OCI-LY7 (cell line): ENCODE data around the gene MVD. TPM values are rescaled to one million over a fixed set of nuclear protein-coding genes. Genes with fewer than 3 reads are reported as not detected.
A peak's percentile ranks its signal among the peaks of the same experiment; 100 is the strongest.

Experiments used
- BruUV-seq: library from RNA; stranded (reverse); fragments of 400-500 nt; replicated peaks from 2 replicates; lab custom pipeline; 2021; lab: Mats Ljungman, UMichigan
- CTCF ChIA-PET: fragments of 300-600 bp; sonication (Branson Sonifier 250); formaldehyde crosslinking; loops from one replicate; lab custom pipeline; 2022; ENCODE audit warnings: antibody characterized with exemption; ENCODE audit not compliant: unreplicated experiment; lab: Charles Lee
- POLR2A ChIA-PET: fragments of 300-600 bp; sonication (Branson Sonifier 250); formaldehyde crosslinking; loops from one replicate; lab custom pipeline; 2022; ENCODE audit warnings: antibody characterized with exemption; lab: Charles Lee
- DNase-seq: peaks from one replicate; pipeline ENCODE4 v3.0.0-alpha.2; 2015; ENCODE audit warnings: low spot score
- H2AFZ ChIP-seq: fragments of 200-600 bp; sonication (generic), shearing (Covaris generic); 2 replicates; pipeline ENCODE4 v1.6.1; 2014; ENCODE audit warnings: mild to moderate bottlenecking, antibody characterized with exemption, low read length, moderate library complexity
- H3K27ac ChIP-seq: fragments of 200-600 bp; sonication (generic); 2 replicates; pipeline ENCODE4 v1.5.1; 2014; ENCODE audit warnings: mixed run types, low read depth, mild to moderate bottlenecking, moderate library complexity, low read length, inconsistent platforms; ENCODE audit not compliant: poor library complexity, severe bottlenecking
- H3K36me3 ChIP-seq: fragments of 200-600 bp; sonication (generic); 2 replicates; pipeline ENCODE4 v1.6.1; 2014; ENCODE audit warnings: mild to moderate bottlenecking, antibody characterized with exemption, low read length, moderate library complexity, mixed read lengths; ENCODE audit not compliant: insufficient read depth
- H3K4me1 ChIP-seq: fragments of 200-600 bp; sonication (generic); 2 replicates; pipeline ENCODE4 v1.5.1; 2014; ENCODE audit warnings: mild to moderate bottlenecking, low read length; ENCODE audit not compliant: insufficient read depth, poor library complexity, severe bottlenecking
- H3K4me2 ChIP-seq: fragments of 200-600 bp; sonication (generic); 2 replicates; pipeline ENCODE4 v1.6.1; 2014; ENCODE audit warnings: mild to moderate bottlenecking, low read length
- H3K4me3 ChIP-seq: fragments of 200-600 bp; sonication (generic); 2 replicates; pipeline ENCODE4 v1.5.1; 2014; ENCODE audit warnings: mild to moderate bottlenecking, low read depth, low read length; ENCODE audit not compliant: poor library complexity, severe bottlenecking
- H3K79me2 ChIP-seq: fragments of 200-600 bp; sonication (generic); 2 replicates; pipeline ENCODE4 v1.6.1; 2016; ENCODE audit warnings: low read depth, mild to moderate bottlenecking, low read length, moderate library complexity, mixed read lengths; ENCODE audit not compliant: insufficient read depth
- H3K9me2 ChIP-seq: fragments of 200-600 bp; sonication (generic); 2 replicates; pipeline ENCODE4 v1.6.1; 2016; ENCODE audit warnings: mild to moderate bottlenecking, low read length, mixed read lengths; ENCODE audit not compliant: insufficient read depth
- H3K9me3 ChIP-seq: fragments of 200-600 bp; sonication (generic); 2 replicates; pipeline ENCODE4 v1.6.1; 2014; ENCODE audit warnings: mild to moderate bottlenecking, mixed run types, low read length, mixed read lengths
- H4K20me1 ChIP-seq: fragments of 200-600 bp; sonication (generic); 2 replicates; pipeline ENCODE4 v1.6.1; 2014; ENCODE audit warnings: mild to moderate bottlenecking, antibody characterized with exemption, low read length, moderate library complexity, mixed read lengths; ENCODE audit not compliant: insufficient read depth
- EZH2phosphoT487 ChIP-seq: fragments of 200-600 bp; sonication (generic); IDR thresholded peaks from 2 replicates; pipeline ENCODE4 v1.6.1; 2018; ENCODE audit warnings: low read depth, borderline replicate concordance, mild to moderate bottlenecking, mixed run types, antibody characterized with exemption, low read length, moderate library complexity, mixed read lengths
- intact Hi-C: fragments of 100-400 bp; cut with micrococcal nuclease; formaldehyde crosslinking; loops from one replicate; pipeline ENCODE4 v1.10.0; 2022; ENCODE audit not compliant: unreplicated experiment
- total RNA-seq, 2 experiments: library from RNA; depleted of rRNA in 1 of 2; stranded (reverse); fragments of >200 nt in 1 of 2; shearing (Covaris generic) in 1 of 2; gene quantifications; 2 replicates each; pipeline ENCODE4 v1.2.3, GENCODE V29; 2014 to 2022
- TF ChIP-seq, protein P1 (sequence below): fragments of 200-600 bp; sonication (generic); conservative IDR thresholded peaks from 2 replicates; pipeline ENCODE4 v1.5.1; 2014; ENCODE audit warnings: mild to moderate bottlenecking, antibody characterized with exemption, low read length, moderate library complexity, mixed read lengths

Gene MVD
- total RNA-seq, 2 experiments from 2014 or later: 65.6 to 158 TPM

DNA sequence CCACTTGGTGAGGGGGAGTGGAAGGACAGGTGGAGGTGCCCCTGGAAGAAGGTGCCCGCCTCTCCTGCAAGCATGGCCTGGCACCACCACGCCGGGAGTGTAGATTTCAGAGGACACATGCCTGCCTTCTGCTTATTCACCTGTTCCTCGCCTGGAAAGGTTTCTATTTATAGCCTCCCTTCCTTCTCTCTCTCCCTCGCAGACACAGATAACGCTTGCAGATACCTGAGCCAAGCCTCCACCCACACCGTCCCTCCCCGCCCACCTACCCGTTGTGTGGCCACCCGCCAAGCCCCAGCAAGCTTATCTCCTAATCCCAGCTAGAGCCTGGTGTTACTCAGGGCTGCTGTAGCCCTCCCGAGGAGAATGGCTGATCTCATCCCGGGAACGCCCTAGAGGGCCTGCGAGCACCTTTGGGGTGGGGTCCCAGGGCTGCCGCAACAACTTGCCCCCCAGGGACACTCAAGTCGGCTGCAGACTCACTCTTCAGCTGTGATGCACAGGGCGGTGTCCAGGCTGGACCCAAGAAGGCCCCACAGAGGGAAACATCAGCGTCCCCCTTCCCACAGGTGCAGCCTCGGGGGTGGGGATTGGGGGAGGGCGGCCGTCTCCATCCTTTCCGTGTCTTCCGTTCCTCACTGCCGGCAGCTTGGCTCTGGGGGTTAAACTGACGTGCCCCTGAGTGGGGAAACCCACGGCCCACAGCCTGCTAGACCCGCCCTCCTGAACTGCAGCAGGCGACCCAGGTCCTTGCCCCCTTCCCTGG lies 25.3 kb upstream of the MVD start:
- no peak overlapping the region for H3K4me2 ChIP-seq
- H3K4me3 ChIP-seq: no peak overlapping the region

DNA sequence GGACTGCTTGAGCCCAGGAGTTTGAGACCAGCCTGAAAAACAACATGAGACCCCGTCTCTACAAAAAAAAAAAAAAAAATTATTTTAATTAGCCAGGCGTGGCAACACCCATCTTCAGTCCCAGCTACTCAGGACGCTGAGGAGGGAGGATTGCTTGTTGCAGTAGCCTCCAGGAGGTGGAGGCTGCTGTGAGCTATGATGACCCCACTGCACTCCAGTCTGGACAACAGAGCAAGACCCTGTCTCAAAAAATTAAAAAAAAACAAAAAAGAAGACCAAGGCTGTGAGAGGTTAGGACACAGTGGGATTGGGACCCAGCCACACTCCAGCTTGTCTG lies 24.8 kb upstream of the MVD start:
- H3K27ac ChIP-seq: no peak overlapping the region
- no peak for DNase-seq
- CTCF ChIA-PET: no interaction called here
- peaks cover 41% of the 10 kb centered on the region for H3K4me1 ChIP-seq
- no peak overlapping the region for H3K4me2 ChIP-seq
- no peak overlapping the region for H3K4me3 ChIP-seq
- no peak for TF ChIP-seq EZH2phosphoT487
- TF ChIP-seq, protein P1, sequence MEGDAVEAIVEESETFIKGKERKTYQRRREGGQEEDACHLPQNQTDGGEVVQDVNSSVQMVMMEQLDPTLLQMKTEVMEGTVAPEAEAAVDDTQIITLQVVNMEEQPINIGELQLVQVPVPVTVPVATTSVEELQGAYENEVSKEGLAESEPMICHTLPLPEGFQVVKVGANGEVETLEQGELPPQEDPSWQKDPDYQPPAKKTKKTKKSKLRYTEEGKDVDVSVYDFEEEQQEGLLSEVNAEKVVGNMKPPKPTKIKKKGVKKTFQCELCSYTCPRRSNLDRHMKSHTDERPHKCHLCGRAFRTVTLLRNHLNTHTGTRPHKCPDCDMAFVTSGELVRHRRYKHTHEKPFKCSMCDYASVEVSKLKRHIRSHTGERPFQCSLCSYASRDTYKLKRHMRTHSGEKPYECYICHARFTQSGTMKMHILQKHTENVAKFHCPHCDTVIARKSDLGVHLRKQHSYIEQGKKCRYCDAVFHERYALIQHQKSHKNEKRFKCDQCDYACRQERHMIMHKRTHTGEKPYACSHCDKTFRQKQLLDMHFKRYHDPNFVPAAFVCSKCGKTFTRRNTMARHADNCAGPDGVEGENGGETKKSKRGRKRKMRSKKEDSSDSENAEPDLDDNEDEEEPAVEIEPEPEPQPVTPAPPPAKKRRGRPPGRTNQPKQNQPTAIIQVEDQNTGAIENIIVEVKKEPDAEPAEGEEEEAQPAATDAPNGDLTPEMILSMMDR: no peak
- H3K9me3 ChIP-seq: no peaks in the 10 kb centered on the region
- H3K79me2 ChIP-seq: no peaks in the 10 kb centered on the region
- H3K9me2 ChIP-seq: no peaks in the 10 kb centered on the region
- no peaks in the 10 kb centered on the region for H3K36me3 ChIP-seq
- intact Hi-C loops: no loop called here
- POLR2A ChIA-PET: interaction anchor here (0.7 kb wide), 1 partner anchor 305 kb away, joined by 4 read pairs; no protein-coding TSS in a partner anchor
- BruUV-seq: no TSS peak
- H4K20me1 ChIP-seq: no peaks in the 10 kb centered on the region
- H2AFZ ChIP-seq: no peak overlapping the region

More for the DNA sequence above, 25.3 kb upstream of the MVD start:
- Histone ChIP-seq H4K20me1 (no peaks in the 10 kb centered on the region), H3K79me2 (no peaks in the 10 kb centered on the region), H3K9me3 (no peaks in the 10 kb centered on the region), H3K9me2 (no peaks in the 10 kb centered on the region), H2AFZ (no peak overlapping the region), H3K4me1 (peaks cover 45% of the 10 kb centered on the region), H3K27ac (no peak overlapping the region), H3K36me3 (no peaks in the 10 kb centered on the region)
- TF ChIP-seq, protein P1: no peak
- no peak for TF ChIP-seq EZH2phosphoT487
- intact Hi-C loops: no loop called here
- ChIA-PET POLR2A (no interaction called here), CTCF (no interaction called here)
- DNase-seq: no peak
- no TSS peak for BruUV-seq

DNA sequence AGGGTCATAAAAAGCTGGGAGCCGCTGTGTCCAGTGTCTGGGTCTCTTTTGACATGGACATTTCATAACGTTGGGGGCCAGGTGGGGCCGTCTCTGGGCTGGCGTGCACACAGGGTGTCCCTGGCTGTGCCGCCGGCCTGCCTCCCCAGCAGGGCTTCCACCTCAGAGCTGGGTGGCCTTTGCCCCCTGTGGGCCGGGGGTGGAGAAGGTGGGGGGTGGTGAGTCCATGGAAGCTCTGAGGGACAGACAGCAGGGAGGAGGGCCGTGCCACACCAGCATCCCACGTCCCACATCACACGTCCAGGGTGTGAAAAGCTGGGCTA lies 24.3 kb upstream of the MVD start:
- TF ChIP-seq, protein P1: no peak
- TF ChIP-seq EZH2phosphoT487: no peak
- peaks cover 43% of the 10 kb centered on the region for H3K4me1 ChIP-seq

More for the DNA sequence above, 24.3 kb upstream of the MVD start:
- no TSS peak for BruUV-seq
- Histone ChIP-seq H3K9me3 (no peaks in the 10 kb centered on the region), H3K9me2 (no peaks in the 10 kb centered on the region), H3K36me3 (no peaks in the 10 kb centered on the region), H3K79me2 (no peaks in the 10 kb centered on the region), H3K27ac (no peak overlapping the region), H3K4me2 (peak overlapping the region; percentile 82; the same call in 1 of the 2 replicates), H4K20me1 (no peaks in the 10 kb centered on the region), H2AFZ (no peak overlapping the region), H3K4me3 (no peak overlapping the region)
- intact Hi-C loops: no loop called here
- no peak for DNase-seq
- CTCF ChIA-PET: no interaction called here
- POLR2A ChIA-PET: interaction anchor here (0.7 kb wide), 1 partner anchor 306 kb away, joined by 4 read pairs; no protein-coding TSS in a partner anchor
